Fibroblast of pulmonary artery (primary cell): ENCODE results near the gene SLC30A1.

Source experiments
- DNase-seq: peaks from one replicate; pipeline ENCODE4 v3.0.0-alpha.2; 2010; ENCODE audit warnings: low read depth
- H3K4me3 ChIP-seq: replicated peaks from 2 replicates; pipeline ENCODE4 v1.5.1; 2011; ENCODE audit warnings: low read depth, mild to moderate bottlenecking, control low read depth, low read length, moderate library complexity
- CTCF ChIP-seq: IDR thresholded peaks from 2 replicates; pipeline ENCODE4 v1.5.1; 2011; ENCODE audit warnings: mild to moderate bottlenecking, control low read depth, low read length, inconsistent platforms; ENCODE audit errors: missing control alignments

The SLC30A1 gene

GRCh38 chr1:211583011-211583992 lies 4.3 kb upstream of the SLC30A1 start:
- no peak for DNase-seq
- H3K4me3 ChIP-seq: no peak overlapping the region
- TF ChIP-seq CTCF: no peak

- DNase-seq: peak; percentile 73
- no peak overlapping the region for H3K4me3 ChIP-seq
- no peak for TF ChIP-seq CTCF
Observed at GRCh38 chr1:211581526-211581925, 2.6 kb upstream of the SLC30A1 start.

- no peak for TF ChIP-seq CTCF
- no peak for DNase-seq
- no peak overlapping the region for H3K4me3 ChIP-seq
Observed at GRCh38 chr1:211580303-211580687, 1.3 kb upstream of the SLC30A1 start.

- no peak for TF ChIP-seq CTCF
- peak; percentile 43 for DNase-seq
- H3K4me3 ChIP-seq: peak overlapping the region; percentile 54
Observed at GRCh38 chr1:211579440-211580302, 710 bp upstream of the SLC30A1 start.

GRCh38 chr1:211577819-211578639 lies 932 bp downstream of the SLC30A1 start:
- TF ChIP-seq CTCF: peak; percentile 28
- peak; percentile 63 for DNase-seq
- H3K4me3 ChIP-seq: peak overlapping the region; percentile 70

GRCh38 chr1:211577277-211577818 lies 1.6 kb downstream of the SLC30A1 start:
- DNase-seq: peak; percentile 31
- no peak for TF ChIP-seq CTCF
- peak overlapping the region; percentile 70 for H3K4me3 ChIP-seq
